NCI-H510A (cell line): ENCODE data around the gene NR5A1.

ENCODE experiments used
- DNase-seq: peaks from one replicate; lab custom pipeline; 2025; lab: John Stamatoyannopoulos, UW

Gene NR5A1

DNA sequence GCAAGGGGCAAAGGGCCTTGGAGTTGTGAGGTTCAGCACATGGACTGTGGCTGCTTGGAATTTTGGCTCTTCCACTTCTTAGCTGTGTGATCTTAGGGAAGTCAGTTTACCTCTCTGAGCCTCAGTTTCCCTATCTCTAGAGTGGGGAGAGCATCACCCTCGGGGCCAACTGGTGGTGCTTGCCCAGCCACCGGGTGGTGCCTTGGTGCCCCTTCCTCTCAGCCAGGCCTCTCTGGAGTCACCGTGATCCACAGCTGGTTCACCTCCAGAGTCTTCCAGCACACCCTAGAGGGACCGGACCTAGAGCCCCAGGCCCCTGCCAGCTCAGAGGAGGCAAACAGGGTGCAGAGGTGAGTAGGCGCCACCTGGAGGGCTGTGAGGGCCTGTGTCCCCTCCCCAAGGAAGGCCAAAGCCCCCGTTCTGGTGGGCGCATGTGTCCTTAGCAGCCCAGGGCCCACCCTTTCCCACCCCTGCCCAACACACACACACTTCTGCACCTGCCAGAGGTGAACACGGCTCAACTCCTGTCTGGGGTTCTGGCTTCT is 49.2 kb downstream of the NR5A1 start:
- no peak for DNase-seq

DNA sequence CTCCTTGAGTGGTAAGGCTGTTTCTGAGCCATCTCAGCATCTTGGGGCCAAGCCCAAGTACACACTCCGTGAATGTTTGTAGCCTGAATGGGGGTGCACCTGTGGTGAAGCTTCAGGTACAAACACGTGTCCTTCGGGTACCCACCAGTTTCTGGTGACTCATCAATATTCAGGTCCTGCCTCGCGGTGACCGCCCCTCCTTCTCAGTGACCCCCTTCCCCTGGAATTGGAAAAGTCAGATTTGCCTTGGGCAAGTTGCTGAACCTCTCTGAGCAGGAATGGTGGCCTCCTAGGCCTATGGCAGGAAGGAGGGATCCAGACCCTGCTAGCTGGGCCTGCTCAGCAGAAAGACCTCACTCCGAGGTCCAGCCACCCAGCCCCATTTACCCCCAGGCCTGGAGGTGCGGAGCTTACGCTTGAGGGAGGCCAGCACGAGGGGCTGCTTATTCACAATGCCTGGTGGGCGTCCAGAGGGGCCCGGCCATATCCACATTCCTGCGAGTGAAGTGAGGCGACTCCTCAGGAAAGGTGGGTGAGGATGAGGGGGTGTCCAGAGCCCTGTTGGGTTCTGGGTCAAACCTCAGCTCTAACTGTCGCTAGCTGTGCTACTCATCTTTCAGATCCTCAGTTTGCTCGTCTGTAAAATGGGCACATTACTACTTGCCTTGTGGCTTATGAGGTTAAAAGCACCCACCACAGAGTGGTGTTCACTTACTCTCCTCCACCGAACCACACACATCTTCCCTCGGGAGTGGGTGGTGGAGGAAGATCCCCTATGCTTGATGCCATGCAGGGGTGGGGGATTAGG is 49.9 kb downstream of the NR5A1 start:
- no peak for DNase-seq

DNA sequence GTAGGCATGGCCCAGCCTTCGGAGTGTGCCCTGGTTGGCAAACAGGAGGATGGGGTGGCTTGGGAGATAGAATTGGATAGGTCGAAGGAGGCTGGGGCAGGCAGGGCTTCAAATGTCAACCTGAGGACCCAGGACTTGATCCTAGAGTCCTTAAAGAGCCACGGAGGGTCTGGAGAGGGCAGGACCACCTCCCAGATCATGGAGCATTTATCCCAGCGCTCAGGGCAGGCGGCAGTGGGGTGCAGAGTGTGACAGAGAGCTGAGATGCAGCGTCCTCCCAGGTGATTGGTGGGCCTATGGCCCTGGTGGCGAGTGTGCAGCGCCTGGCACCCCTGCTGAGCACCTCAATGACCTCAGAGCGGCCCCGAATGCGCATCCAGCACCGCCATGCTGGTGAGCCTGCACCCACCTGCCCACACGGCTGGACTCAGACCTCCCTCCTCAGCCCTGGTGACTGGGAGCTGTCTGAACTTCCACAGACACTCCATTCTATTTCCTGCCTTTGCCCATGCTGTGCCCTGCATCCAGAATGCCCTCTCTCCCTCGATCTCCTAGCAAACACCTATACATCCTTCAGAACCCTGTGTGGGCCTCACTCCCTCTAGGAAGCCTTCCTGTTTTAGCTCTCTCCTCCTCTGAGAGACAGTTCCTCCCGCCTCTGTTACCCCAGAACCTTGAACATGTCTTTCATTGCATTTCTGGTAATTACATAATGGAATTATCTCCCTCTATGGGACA is 50.7 kb downstream of the NR5A1 start:
- no peak for DNase-seq

DNA sequence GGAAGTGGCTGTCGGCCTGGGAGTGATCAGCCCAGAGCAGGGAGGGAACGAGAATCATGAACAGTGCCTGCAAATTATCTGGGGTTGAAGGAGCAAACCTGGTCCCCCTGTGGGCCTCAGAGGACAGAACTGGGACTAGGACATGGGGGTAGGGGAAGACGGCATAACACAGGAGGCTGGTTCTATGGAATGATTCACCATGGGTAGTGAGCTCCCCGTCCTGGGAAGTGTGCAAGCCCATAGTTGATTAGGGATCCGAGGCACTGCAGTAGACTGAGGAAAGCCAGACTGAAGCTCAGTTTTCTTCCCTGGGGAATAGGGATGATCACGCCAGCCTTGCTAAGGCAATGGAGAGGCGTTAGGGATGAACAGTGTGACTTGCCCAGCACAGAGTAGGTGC is 51.4 kb downstream of the NR5A1 start:
- no peak for DNase-seq

DNA sequence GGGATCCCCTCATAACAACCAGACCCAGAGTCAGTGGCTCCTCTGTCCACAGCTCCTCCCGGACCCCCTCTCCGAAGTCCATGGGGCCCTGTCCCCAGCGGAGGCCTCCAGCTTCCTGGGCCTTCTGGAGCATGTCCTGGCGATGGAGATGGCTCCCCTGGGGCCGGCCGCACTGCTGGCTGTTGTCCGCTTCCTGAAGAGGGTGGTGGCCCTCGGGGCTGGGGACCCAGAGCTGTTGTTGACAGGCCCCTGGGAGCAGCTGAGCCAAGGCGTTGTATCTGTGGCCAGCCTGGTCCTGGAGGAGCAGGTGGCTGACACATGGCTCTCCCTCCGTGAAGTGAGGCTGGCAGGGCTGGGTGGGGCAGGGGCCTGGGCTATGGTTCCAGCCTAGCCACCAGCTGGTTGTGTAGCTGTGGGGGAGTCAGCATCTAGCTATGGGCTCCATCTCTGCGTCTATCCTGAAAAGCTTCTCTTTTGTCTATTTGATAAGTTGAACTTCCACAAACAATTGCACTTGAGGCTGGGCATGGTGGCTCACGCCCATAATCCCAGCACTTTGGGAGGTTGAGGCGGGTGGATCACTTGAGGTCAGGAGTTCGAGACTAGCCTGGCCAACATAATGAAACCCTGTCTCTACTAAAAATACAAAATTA is 52.3 kb downstream of the NR5A1 start:
- no peak for DNase-seq

DNA sequence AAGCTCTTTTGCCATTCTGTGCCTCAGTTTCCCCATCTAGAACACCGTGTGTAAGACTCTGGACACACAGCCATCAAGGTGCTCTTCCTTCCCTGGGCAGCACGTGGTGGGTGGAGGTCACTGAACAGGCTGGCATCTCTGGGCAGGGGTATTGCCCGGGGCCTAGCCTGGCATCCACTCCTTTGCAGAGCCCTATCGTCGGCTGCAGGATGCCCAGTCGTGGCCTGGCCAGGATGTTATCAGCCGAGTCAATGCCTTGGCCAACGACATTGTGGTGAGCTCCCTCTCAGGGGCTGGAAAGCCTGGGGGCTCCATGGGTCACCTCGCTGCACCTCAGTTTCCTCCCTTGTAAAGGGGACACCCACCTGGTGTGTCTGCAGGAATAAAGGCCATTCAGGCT is 52.9 kb downstream of the NR5A1 start:
- DNase-seq: no peak

DNA sequence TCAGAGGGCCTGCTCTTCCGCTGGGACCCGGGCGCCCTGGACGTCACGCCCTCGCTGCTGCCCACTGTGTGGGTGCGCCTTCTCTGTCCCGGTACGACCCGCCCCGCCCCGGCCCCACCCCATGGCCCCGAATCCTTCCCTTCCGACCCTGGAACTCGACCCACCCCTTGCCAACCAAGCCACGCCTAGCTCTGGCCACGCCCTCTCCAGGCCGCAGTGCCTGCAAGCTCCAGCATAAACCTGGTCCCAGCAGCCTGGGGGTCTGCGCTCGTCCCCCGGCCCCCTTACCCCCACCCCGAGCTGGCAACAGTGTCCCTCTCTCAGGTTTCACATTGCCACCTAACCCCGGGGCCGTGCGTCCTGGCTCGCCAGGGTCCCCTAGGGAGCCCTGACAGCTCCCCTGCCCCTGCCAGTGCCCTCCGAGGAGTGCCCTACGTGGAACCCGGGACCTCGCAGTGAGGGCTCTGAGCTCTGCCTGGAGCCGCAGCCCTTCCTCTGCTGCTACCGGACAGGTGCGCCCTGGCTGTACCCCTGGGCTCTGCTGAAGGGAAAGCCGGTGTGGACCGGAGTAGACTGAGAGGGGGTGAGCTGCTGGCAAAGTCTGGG is 53.5 kb downstream of the NR5A1 start:
- no peak for DNase-seq

DNA sequence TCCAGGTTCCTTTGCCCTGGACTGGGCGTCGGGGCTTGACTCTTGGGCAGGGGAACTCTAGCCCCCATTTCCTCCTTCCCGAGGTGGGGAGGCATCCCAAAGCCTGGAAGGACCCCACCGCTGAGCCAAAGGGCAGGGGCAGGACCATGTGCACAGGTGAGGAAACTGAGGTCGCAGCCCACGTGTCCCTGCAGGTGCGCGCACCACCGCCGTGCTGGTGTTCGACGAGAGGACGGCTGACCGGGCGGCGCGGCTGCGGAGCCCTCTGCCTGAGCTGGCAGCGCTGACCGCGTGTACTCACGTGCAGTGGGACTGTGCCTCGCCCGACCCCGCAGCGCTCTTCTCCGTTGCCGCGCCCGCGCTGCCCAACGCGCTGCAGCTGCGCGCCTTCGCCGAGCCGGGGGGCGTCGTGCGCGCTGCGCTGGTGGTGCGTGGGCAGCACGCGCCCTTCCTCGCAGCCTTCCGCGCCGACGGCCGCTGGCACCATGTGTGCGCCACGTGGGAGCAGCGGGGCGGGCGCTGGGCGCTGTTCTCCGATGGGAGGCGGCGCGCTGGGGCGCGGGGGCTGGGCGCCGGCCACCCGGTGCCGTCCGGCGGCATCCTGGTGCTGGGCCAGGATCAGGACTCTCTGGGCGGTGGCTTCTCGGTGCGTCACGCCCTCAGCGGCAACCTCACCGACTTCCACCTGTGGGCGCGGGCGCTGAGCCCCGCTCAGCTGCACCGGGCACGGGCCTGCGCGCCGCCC is 54.2 kb downstream of the NR5A1 start:
- no peak for DNase-seq

DNA sequence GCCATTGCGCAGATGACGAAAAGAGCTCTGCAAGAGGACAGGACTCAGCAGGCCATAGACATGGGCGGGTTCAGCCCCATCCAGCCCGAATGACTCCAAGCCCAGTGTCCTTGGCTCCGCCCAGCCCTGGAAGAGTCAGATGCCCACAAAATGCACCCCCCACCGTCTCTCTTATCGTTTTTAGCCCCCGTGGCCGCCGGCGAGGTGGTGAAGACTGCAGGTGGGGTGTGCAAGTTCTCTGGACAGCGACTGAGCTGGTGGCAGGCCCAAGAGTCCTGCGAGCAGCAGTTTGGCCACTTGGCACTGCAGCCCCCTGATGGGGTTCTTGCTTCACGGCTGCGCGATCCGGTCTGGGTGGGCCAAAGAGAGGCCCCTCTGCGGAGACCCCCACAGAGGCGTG is 54.9 kb downstream of the NR5A1 start:
- no peak for DNase-seq

DNA sequence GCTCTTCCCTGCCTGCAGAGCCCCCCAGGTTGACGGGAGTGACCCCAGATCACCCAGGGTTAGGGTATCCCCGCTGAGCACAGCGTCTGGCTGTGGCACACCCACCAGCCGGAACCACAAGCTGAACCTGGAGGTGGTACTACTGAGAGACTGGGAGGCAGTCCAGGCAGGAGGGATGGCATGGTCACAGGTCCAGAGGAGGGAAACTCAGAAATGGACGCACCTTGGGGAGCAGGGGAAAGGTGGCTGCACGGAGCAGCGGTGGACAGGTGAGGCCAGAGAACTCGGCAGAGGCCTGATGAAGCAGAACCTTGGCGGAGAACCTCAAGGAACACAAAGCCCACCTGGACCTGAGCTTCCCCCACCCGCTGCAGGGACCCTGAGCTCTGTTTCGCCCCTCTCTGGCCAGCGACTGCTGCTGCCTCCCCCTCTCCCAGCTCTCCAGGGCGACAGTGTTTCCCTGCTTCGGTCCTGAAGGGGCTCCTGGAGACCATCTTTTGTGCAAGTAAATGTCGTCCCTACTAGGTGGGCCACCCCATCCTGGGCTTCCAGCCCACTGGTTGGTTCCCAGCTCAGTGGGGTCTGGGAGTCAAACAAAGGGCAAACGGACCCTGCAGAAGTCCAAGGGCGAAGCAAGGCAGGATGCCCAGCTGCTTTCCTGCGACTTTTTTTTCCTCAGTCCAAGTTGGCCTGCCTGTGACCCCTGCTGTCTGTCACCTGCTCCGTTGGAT is 56.1 kb downstream of the NR5A1 start:
- no peak for DNase-seq

DNA sequence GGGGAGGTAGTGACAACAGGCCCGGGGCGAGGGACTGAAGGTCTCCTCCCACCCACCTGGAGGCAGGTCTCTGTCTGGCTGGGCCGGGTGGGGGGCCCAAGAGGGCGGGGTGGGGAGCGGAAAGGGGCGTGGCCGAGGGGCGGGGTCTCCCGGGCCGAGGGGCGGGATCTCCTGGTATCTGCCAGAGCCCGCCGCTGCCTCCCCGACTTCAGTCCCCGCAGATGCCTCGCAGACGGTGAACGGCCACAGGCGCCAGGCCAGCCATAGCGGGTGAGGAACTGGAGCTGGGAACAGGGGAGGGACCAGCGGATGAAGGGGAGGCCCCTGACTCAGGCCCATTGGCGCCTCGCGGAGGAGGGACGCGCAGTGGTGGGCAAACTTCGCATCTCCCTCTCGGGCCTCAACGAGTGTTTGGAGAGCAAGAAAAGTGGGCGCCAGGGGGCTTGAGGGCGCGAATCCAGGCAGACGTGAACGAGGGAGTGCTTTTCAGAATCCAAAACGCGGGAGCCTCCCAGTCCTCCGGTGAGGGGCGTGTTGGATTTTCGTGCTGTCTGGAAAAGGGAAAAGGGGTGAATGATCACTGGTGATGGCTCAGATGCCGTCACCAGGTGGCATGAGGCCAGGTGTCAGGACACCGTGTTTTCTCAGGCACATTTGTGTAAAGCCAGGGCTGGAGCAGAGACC is 56.8 kb downstream of the NR5A1 start, which contains the start of gene ADGRD2:
Gene ADGRD2, plus strand, starts transcription at position 211 of the 684 bp plus-strand sequence. CDS start 1,216 bp downstream, outside the sequence.
- DNase-seq: no peak

DNA sequence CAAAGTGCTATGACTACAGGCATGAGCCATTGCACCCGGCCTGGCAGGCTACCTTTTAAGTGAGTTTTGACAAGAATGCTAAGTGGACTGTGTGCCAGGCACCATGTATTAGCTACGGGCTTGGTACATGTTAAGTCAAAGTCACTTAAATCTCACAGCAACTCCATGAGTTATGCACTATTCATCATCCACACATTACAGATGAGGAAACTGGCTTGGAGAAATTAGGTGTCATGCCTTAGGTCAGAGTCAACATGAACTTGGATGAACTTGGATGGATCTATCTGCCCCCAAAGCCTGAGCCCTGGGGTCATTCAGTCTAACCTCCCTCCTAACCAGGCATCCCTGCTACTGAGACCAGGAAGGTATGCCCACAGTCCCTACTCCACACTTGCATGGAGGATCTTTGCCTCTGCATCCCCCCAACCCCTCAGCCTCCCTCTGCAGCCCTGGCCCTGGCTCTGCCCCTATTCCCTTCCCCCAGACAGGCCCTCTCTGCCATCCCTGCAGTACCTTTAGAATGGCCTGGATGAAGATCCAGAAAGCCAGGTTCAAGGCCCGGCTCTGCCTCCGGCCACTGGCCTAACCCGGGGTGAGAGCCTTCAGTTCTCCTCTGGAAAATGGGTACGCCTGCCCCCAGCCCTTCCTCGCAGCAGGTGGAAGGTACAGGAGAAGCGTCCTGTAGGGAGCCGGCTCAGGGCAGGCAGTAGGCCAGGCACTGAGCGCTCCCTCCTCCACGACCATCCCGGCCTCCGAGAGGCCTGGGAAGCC is 57.6 kb downstream of the NR5A1 start:
- no peak for DNase-seq

DNA sequence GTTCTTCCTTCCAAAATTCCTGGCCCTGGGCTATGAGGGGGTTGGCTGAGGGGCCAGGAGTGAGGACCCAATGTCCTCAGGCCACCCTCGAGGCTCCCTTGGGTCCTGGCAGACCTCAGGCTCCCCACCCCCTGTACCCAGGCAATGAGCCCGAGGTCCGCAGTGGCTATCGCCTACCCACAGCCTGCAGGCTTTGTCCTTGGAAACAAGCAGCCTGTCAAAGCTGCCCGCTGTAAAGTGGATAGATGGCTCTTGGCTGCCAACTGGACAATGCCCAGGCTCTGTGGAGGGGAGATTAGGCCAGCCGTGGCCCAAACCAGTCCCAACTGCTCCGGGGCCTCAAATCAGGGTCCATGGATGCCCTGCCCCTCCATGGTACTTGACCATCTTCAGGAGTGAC is 59.2 kb downstream of the NR5A1 start:
- no peak for DNase-seq

DNA sequence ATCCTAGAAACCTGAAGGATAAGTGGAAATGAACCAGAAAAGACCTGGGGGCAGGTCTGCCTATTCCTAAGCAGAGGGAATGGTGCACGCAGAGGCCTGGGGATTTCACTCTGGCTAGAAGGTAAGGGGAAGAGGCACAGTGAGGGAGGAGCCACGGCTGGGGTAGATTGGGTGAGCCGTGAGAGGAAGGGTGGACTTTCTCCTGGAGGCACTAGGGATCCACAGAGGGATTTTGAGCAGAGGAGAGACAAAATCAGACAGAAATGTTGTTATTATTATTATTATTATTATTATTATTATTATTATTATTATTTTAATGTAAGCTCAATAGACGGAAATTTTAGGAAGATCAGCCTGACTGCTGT is 59.9 kb downstream of the NR5A1 start:
- no peak for DNase-seq

DNA sequence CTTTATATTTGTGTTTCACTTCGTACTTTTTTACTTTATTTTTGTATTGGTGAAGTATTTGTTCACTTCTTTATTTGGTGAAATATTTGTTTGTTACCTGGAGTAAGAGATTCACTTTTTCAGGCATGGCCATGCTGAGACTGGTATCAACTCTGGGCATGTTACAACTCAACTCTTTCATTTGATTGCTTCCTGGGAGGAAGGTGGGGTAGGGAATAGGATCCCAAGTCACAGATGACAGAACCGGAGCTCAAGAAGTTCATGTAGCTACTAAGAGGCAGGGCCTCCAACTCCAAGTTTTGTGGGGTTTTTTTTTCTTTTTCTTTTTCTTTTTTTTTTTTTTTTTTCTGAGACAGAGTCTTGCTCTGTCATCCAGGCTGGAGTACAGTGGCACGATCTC is 63.0 kb downstream of the NR5A1 start:
- DNase-seq: no peak

DNA sequence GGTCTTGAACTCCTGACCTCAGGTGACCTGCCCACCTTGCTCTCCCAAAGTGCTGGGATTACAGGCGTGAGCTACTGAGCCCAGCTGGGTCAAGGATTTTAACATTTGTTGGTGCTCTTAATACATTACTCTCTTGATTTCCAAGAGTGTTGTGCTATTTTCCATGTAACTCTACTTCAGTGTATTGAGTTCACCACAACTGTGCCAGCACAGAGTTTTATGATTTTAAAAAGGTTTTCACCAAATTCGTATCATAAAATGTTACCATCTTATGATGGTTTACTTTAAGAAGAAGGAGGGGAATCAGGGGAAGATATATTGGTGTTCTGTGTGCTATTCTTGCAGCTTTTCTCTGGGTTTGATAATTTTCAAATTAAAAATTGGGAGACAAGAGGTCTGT is 63.6 kb downstream of the NR5A1 start:
- no peak for DNase-seq

DNA sequence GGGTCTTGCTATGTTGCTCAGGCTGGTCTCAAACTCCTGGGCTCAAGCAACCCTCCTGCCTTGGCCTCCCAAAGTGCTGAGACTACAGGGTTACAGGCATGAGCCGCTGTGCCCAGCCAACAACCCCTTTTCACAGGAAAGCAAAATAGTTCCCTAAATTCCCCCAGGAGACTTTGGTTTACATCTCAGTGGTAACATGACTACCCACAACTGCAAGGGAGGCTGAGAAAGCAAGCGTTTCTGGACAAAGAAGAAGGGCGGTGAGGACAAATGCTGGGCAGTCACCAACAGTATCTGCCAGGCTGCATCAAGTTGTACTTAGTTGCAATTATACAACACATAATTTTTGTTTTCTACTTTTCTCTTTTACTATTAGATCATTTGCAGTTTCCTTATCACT is 64.4 kb downstream of the NR5A1 start:
- no peak for DNase-seq

DNA sequence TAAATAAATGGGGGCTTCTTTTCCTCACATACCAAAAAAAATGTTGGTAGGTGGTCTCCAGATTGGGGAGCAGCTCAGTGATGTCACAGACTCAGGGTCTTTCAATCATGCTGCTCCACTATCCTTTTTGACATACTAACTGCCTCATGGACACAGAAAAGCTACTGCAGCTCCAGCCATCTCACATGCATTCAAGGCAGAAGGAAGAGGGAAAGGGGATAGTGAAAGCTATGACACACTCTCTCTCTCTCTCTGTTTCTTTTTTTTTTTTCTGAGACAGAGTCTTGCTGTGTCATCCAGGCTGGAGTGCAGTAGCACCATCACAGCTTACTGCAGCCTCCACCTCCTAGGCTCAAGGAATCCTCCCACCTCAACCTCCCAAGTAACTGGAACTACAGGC is 64.8 kb downstream of the NR5A1 start:
- DNase-seq: no peak

DNA sequence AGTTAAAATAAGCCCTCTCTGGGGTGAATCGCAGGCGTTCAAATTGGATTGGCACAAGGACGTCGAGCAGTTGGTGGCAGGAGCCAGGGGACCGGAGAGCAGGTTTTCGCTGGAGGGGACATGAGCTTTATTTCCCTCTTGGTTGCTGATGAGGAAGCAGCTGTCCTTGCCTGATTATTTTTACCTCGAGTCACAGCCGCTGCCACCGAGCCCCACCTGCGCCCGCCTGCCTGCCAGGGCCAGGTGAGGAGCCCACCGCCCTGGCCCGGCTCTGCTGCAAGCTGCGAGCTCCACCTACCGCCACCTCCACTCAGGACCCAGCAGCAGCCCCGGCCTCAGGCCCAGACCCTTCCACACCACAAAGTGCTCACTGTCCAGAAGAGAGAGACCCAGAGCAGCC is 65.9 kb downstream of the NR5A1 start:
- no peak for DNase-seq

DNA sequence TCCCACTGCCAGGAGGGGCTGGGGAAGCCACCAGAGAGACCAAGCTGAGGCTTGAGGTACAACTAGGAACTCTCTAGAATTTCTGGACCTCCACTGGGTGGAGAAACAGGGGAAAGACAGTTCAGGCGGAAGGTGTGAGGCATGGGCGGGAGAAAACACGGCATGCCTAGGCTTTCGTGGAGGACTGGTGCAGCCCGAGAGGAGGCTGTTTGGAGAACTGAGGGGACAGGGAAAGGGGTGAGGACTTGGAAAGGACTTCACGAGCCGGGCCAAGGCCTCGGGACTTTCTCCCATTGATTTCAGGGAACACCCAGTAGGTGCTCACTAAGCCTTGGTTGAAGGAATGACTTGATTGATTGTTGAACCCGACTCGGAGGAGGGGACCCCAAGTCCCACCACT is 66.4 kb downstream of the NR5A1 start:
- no peak for DNase-seq
